GM18508 (cell line): Measurements from ENCODE around the gene PRSS56.

ENCODE experiments used
- ATAC-seq: cut with Tn5 transposase; IDR thresholded peaks from one replicate; pipeline ENCODE4 v1.9.1; 2021; ENCODE audit warnings: moderate number of reproducible peaks; ENCODE audit not compliant: insufficient read depth, unreplicated experiment

The PRSS56 gene

DNA sequence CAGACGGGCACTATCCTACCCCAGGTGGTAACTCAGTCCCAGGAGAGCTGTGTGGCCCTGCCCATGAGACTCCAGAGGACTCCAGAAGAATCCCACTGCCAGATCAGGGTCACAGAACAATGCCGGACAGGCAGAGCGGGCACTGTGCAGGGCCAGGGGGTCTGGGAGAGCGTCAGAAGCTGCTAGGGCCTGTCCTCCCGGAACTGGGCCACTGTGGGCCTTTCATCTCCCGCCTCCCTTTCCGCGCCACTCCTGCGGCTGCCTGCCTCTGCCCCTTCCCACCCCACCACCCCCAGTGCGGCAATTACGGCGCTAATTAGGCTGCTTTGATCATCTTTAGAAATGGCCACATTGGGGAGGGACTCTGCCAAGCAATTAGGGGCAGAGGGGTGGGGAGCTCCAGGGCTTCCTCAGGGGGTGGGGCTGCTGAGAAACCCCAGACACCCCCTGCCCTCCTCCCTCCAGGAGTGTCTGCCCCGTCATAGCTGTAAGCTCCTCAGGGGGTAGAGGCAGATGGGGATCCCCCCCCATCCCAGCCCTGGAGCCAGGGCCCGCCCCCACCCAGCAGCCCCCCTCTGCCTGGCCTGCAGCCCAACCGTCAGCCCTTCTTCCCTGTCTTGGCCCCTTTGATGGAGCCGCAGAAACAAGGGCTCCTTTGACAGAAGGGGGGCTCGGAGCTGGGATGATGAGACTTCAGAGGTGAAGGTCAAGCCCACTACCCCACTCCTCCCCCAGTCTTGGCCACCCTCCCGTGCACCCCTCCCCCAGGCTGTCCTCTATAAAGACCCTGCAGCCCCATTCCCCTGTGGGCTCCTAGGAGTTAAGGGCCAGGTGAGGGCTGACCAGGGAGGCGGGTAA, at the start of gene PRSS56:
PRSS56 (plus strand) TSS at position 808 of the 858 bp plus-strand sequence. CDS start 211 bp downstream, outside the sequence.
- no peak for ATAC-seq

DNA sequence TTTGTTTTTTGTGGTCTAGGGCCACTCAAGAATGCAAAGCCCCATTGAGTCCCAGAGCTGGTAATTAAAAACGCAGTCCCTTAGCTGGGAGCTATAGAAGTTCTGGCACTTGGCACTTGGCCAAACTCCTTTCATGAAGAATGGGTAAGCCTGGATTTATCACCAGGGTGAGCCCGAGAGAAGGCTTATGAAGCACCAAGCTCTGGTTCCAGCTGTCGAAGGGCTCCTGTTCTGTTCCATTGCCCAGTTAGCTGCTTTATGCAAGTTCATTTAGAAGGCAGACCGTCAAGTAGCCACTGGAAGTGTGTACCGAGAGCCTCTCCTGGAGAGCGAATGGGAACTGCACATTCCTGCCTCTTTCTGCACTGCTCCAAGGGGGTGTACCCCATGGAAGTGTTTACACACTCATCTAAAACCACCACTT, 46.7 kb upstream of the PRSS56 start:
- ATAC-seq = no peak

DNA sequence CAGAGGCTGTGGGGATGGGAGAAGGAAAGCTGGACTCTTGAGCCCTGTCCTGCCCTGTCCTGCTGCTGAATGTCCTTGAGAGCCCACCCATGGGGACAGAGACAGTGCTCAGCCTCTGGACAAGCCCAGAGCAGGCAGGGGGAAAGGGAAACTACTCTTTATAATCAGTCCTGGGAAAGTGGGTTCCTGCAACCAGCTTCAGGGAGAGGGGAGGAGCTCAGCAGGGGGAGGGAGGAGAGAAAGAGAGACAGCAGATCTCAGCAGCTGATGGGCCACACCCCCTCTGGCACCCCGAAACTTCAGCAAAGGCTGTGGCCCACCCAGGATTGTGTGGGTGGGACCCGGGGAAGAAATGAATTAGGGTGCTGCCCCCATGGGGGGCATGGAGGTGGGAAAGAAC, 44.1 kb upstream of the PRSS56 start:
- ATAC-seq = no peak

DNA sequence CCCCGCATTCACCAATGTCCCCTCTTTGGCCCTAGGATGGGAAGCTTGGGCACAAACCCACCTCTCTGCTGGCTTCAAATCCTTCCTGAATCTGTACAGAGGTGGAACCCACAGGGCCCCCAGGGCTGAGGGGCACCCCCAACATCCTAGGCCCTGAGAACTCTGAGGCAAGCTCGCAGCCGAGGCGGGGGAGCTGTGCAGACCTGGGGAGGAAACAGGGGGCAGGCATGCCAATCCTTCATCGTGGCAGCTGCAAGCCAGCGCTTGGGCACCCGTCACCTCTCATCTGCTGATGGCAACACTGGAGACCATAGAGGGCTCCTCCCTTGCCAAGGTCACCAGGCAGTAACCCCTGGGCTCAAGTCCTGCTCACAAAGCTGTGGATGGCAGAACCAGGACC, 43.4 kb upstream of the PRSS56 start:
- no peak for ATAC-seq

DNA sequence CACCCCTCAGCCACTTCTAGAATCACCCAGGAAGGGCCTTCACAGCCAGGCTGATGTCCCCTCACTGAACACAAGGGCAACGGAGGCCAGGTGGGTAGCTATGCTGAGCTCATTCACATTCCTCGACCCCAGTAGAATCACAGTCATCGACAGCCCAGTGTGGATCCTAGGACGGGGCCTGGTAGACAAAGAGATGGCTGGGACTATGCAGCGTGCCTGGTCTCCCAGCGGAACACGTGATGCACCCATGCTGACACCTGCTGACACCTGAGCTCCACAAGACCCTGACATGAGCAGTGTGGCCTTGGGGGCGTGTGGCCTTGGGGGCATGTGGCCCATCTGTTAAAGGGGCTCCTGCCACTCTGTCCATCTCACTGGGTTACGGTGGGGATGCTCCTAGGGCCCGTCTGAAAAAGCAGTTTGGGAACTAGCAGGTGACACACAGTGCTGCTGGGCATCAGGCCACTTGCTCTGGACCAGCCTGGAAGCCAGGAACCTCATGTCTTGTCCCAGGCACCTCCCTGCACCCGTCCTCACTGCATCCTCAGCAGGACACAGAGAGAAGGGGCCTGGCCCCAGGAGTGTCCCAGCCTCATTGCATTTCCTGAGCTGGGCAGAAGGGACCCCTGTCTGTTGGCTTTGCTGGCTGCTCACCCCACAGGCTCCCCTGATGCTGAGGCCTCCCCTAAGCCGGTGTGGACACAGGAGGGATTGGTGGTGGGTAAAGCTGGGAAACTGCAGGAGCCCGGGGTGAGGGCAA, 42.3 kb upstream of the PRSS56 start:
- ATAC-seq = no peak

DNA sequence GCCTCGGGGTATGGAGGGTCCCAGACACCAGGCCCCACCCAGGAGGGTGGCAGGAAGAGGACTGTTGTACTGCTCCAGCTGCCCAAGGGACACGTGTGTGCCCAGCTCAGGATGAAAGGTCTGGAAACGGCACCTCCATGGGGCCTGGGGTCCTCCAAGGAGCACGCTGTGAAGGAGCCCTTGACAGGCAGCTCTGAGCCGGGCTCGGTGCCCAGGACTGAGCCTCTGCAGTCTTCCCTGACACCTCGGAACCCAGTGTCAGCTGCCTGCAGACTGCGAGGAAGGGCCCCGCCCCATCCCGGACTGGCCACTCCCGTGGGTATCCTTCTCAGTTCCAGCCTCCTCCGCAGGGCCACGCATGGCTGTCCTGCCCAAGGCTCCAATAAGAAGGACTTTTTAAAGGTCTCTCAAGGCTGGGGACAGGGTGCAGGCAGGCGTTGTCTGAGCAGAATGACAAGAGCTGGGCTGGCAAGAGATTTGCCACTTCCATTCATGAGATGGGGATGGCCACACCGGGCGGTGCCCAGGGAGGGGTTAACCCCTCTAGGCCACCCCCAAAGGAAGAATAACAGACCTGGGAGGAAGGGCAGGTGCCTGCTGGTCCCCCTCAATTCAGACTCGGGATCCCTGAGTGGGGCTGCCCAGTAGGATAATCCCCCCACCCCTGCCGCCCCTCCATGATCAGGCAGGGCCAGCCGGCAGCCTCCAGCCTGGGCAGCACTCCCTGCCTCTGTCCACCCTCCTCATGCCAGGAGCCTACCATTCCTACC, 41.4 kb upstream of the PRSS56 start:
- ATAC-seq = no peak

DNA sequence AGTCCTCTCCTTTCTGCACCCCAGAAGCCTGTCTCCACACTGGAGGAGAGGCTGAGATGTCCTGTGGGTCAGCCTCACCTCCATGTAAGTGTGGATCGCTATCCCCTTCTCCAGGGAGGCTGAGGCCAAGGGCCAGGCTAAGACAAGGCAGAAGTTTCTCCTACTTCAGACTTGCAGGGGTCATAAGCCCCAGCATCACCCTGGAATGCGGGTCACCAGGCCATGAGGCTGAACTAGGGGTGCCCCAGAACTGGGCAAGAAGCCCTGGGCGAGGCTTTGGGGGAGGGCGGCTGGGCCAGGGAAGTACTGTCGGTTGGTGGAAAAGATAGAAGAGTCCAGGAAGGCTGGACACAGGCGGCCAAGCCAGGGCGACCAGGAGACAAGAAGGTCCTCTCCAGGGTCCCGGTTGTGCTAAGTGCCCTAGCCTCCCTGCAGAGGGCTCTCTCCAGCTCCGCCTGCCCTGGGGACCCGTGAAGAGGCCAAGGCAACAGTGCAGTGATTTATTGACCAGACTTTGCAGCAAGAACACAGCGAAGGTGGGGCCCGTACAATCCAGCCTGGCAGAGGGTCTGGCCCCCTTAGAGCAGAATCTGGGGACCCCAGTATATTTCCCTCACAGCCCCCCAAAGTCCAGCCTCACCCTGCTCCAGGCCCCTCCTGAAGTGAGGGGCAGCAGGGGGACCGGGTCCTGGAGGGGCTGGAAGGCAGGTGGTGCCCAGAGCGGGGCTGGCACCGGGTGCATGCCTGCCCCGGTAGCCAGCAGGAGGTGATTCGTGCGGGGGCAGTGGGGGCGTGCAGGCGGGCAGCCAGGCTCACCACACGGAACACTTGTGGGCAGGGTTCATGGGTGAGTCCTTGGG, 40.6 kb upstream of the PRSS56 start:
- ATAC-seq = no peak

DNA sequence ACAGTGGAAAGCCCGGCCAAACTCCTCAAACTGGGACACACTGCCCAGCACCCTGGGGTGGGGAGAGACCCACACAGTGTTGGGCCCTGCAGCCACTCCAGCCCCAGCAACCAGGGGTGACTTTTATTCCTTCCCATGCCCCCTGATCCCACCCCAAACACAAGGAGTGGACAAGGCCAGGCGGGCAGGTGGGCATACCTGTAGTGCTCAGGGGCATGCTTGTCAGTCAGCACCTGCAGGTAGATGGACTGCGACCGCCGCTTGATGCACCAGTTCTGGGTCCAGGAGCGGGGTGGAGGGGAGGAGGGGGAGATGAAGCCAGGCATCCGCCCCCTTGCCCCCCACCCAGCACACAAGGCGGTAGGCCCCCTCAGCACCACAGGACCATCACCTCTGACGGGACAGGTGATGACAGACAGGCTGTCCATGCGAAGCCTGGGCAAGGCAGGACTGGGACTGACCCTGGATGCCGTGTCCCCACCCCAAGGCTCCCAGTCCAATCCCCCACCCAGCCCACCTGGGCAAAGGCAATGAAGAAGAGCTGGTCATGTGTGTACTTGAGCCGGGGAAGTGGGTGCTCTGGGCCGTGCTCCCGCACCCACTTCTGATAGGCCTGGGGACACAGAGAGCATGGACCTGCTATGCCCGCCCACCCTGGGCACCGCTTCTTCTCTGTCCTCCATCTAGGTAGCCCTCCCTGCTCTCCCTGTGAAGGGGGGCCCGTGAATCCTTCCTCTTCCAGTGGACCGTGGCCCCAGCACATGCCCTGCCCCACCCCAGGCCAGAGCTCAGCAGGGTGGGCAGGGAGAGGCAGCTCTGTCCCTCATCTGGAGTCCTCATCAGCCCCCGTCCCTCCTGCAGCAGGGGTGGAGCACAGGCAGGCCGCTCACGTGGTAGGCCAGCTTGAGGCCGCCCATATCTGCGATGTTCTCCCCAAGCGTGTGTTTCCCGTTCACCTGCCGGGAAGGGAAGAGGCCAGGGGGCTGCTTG, 39.7 kb upstream of the PRSS56 start:
- ATAC-seq = no peak

DNA sequence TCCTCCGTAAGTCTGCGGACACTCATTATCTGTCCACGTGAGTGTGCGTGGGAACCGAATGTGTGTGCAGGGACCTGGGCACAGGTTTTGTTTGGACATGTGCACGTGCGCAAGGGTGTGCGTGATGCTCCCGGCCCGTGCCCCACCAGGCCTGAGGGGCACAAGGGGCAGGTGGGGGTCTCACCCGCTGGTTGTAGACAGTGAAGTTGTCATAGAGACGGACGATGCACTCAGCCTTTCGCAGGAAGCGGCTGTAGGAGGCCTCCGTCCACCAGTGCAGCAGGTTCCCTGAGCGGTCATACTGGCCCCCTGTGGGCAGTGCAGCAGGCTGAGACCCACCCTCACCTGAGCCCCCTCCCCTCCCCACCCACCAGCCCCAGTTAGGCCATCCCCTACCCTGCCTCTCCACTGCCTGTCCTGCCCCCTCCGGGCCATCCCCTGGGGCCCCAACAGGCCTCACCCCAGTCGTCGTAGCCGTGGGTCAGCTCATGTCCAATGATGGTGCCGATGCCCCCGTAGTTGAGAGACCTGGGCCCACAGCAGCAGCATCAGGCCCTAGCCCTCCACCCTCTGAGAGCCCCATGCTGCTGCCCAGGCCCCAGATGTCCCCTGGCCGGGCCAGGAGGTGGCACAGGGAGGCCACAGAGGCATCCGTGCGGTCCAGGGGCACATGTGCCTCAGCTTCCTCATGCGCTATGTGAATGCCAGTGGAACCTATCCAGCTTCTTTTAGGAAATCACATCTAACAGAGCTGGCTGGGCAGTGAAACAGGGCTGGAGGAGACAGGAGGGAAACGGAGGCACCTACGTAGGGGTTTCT, 38.7 kb upstream of the PRSS56 start:
- ATAC-seq = no peak

DNA sequence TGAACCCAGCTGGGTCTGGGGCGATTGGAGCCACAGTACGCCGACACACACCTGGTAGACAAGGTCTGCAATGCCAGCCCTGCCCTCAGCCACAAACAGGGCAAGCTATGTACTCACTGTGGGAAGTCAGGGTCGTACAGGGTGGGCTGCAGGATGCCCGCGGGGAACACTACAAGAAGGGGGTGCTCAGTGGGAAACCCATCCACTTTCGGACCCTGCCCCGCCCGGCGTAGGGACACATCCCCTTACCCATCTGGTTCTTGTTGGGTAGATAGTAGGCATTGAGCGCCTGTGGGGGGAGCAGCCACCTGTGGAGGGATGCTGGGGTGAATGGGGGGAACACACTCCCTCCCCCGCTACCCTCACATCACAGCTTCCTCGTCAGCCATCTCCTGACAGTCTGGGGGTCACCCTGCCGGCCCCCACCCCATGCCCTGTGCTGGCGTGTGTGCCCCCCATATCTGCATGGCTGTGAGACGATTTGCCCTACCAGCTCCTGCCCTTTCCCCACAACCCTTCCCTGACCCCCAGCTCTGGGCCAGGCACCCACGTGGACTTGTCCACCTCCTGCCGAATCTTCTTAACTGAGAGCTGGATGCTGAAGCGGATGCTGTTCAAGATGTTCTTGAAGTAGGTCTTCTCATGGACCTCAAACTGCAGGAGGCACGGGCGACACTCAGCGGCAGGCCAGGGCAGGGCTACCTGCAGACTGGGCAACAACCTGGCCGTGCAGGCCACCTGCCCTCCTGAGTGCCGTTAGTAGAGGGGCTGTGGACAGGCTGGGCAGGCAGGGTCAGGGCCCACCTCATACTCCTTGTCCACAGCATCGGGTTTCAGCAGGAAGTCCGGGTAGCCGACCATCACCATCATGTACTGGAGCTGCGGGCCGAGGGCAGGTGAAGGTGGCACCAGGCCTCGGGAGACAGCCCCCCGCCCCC, 37.6 kb upstream of the PRSS56 start:
- ATAC-seq = no peak

DNA sequence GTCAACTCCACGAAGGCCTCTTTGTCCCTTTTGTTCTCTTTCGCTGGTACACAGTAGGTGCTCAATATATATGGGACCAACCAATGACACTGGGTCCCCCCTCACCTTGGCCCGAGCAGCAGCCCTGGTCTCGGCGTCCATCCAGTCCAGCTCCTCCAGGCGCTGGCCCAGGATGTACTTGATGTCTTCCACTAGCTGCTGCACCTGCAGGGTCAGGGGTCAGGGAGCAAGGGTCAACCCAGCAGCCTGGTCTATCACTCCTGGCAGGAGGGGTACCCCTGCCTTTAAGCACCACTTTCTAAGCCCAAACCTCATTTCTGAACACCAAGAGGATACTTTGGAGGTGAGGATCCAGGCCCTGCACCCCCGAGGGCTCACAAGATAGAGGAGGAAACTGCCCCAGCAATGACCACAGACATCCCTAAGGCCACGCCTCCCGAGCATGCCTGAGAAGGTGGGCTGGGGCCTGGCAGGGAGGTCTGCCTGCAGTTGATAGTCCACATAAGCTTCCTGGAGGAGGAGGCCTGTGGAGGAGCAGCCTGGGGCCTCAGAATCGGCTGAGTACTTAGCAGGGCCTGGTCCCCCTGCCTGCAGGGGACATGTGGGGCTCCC, 36.8 kb upstream of the PRSS56 start:
- ATAC-seq = no peak

DNA sequence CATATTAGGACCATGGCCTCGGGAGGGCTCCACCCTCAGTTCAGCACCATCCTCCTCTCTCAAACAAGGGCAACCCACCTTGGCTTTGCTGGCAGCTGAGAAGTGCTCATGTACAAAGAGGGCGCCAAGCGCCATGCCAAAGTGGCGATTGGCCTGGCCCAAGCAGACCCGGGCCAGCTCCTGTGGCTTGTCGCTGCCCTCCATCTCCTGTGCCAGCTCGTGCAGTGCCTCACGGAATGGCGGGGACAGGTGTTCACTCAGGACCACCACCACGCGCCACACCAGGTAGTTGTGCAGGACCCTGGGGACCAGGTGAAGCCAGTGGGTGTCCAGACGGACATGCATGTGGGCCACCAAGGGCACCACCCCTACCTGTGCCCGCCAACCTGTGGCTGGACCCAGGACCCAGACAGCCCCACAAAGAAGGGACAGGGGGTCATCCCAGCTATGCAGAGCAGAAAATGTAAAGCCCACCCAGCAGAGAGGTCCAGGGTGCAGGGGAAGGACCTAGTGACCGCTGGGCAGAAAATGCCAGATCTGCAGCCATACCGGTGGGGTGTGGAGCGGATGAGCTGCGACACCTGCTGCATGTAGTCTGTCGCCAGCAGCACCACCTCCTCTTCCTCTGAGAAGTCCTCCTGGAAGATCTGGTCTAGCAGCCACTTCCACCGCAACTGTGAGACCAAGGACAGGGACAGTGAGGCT, 36.1 kb upstream of the PRSS56 start:
- ATAC-seq = no peak

DNA sequence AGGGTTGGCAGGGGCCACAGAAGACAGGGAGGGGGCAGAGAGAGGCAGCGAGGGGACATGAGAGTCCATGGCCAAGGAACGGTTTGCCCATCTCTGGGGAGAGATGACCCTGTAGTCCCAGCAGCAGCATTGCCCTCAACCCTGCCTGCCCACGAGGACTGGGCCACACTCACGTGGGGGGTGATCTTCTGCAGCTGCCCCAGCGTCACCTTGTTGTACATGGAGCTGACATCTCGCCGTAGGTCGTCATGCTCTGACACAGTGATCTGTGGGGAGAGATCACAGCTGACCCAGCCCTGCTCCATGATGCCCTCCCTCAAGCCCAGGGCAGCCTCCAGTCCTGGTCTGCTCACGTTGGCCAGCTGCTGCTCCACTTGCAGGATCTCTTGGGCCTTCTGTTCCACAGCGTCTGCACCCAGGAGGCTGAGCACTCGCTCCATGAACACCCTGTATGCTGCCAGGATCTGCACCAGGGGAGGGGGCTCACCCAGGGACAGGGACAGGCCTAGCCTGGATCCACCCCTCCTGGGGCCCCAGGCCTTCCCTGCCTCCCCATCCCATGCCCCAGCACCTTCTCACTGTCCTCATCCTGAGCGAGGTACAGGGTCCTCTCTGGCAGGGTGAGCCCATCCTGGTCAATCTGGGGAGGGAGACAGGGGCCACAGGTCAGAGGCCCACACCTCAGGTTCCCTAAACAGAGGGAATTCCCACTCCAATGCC, 35.4 kb upstream of the PRSS56 start:
- ATAC-seq = no peak

DNA sequence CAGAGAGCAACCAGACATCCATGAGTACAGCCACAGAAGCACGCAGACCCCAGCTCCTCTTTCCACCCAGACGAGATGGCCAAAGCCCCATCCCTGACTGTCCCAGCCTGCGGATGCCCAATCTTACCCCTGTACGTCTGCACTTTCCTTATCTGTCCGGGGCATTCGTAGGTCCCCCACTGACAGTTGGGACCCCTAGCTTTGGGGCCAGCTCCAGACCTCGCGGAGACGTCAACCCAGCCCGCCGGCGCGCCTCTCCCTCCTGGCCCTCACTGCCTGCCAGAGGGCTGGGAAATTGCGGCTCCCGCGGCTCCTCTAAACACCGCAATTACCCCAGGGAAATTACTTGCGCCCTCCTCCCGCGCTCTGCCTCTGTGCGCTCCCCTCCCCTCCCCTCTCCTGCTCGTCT, 34.8 kb upstream of the PRSS56 start:
- ATAC-seq = no peak
